ENCODE measurements around the gene LDLRAP1.

LDLRAP1 gene

DNA sequence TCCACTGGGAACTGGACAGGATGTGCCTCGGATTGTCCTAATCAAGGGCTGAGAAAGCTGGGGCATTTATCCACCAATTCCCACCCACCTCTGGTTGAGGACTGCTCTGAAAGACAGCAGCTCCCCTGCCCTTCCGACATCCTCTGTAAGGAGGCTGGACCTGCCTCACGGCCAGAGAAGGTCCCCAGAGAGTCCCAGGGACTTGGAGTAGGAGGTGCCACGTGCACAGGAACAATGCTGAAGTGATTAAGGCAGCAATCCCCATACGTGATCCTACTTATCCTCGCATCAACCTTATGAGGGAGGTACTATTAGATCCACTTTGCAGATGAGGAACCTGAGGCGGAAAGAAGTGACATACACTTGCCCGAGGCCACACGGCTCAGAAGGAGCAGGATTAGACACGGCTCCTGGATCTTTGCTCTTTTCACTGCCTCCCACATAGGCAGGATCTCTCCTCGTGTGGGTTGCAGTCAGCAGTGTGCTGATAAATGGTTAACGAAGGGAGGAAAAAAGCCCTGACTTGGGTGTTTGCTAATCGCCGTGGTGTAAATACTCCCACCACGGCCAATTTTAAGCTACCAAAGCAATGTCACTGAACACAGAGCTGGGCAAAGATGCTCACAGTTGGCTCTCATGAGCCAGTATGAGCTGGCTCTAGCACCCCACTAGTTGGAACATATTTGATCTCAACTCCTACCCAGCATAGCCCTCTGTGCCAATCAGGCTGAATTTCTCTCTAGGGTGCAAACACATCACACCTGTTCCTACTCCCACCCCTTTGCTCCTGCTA is 18.6 kb upstream of the LDLRAP1 start:
- no peak for DNase-seq (ENCODE audit: low spot score)

DNA sequence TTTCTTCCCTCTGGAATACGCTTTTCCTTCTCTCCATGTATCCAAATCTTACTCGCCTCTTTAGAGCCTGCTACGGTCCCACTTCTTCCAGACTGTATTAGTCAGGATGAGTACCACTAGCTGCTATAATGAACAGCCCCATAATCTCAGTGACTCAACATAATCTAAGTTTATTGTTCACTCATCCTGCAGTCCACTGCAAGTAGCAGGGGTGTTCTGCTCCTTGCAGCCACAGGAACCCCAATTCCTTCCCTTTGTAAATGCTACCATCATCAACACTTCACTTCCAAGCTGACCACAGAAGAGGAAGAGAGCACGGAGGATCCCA is 18.1 kb upstream of the LDLRAP1 start:
- no peak for DNase-seq (ENCODE audit: low spot score)

- DNase-seq (ENCODE audit: low spot score) = no peak
Measured at GRCh38 chr1:25526753-25527152, 16.7 kb upstream of the LDLRAP1 start.

DNA sequence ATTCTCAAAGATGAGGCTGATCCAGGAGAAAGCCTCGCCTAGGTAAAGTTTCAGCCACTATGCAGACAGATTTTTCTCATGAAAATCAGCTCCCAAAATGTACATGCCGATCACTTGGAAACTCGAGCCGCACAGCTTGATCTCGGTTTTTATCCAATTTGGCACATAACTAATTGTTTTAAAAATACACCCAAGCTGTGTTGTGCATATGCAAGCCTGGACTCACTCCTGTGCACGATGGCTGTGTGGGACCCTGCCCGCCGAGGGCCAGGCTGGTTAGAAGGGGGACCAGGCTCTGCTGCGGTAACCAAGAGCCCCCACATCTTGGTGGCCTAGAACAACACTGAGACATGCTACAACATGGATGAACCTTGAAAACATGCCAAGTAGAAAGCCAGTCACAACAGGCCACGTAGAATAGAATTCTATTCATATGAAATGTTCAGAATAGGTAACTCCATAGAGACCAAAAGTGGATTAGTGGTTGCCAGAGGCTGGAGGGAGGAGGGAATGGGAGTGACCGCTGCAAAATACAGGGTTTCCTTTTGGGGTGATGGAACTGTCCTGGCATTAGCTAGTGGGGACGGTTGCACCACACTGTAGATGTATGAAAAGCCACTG is 16.1 kb upstream of the LDLRAP1 start:
- DNase-seq (ENCODE audit: low spot score) = no peak

- no peak for DNase-seq (ENCODE audit: low spot score)
Measured at GRCh38 chr1:25527946-25528595, 15.3 kb upstream of the LDLRAP1 start.

GRCh38 chr1:25528881-25529517 is 14.4 kb upstream of the LDLRAP1 start:
- DNase-seq (ENCODE audit: low spot score) = no peak

DNA sequence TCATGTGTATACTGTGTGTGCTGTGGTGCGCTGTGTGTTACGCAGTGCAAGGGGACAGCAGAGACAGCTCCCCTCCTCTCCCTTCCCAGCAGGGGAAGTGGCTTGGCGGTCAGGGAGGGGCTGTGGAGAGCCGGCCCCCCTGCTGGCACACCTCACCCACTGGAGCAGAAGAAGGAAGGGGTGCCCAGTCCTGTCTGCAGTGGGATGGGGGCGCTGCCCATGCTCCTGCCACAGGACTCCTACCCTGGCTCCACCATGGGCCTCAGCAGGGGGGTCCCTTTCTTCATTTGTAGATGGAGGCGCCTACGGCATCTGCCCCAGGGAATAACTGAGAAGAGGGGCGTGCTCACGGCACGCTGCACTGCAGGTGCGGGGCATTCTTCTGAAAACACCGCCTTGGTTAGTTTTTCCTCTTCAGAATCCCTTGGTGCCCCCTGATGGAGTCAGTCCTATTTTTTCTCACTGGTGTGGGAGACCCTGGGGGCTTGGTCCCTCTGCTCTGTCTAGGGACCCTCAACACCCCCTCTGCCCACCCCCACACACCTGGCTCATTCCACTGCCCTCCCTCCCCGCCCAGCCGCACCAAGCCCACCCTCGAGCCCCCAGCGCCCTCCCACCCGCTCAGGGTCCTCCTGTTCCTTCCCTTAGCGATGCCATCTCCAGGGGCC is 13.8 kb upstream of the LDLRAP1 start:
- no peak for DNase-seq (ENCODE audit: low spot score)

DNA sequence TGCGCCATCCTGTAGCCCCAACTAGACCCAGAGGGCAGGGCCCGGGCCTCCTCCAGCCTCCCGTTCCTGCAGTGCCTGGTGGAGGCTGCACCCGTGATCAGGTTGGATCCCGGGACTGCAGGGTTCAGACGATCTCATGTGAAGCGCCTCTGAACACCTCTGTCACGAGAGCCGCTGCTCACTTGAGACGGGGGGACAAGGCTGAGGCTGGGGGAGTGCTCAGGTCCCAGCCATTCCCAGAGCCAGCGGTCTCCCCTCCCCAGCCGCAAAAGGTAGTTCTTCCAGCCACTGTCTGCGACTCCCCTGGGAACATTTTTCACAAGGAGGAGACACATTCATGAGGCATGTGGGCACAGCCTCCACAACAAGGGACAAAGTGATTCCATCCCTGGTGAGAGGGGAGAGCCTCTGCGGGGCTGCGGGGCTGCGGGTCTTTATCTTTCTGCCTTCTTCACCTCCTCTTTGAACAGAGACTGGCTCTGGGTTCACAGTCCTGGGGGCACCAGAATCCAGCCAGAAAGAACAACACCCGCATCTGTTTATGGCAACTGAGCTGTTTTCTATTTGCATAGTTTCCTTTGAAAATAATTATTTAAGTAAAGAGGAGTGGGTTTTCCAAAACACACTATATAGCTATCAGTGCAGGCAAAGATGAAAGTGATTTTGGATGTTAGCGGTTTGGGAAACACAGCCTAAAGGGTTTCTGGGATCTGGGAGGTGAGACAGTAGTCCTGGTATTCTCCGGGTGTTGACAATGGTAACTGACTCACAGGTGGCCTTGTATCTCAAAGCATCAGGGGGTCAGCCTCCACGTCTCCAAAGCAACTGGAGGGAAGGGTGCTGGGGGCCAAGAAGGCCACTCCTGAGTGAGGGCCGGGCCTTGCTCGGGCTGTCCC is 13.0 kb upstream of the LDLRAP1 start:
- DNase-seq (ENCODE audit: low spot score) = no peak

DNA sequence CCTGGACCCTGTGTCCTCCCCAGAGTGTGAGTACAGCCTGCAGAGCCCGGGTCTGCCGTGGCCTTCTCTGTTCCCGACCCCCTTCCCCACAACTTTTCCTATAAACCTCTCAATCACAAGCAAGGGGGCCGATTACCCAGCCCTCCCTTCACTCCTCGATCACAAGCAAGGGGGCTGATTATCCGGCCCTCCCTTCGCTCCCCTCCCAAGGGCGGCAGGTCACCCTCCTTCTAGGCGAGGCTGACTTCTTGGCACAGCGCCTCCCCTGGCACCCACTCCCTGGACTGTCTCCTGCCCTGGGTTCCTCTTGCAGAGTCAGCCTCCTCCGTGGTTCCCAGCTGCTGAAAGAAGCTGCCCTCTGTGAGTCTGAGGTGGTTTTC is 12.3 kb upstream of the LDLRAP1 start:
- DNase-seq (ENCODE audit: low spot score) = no peak

DNA sequence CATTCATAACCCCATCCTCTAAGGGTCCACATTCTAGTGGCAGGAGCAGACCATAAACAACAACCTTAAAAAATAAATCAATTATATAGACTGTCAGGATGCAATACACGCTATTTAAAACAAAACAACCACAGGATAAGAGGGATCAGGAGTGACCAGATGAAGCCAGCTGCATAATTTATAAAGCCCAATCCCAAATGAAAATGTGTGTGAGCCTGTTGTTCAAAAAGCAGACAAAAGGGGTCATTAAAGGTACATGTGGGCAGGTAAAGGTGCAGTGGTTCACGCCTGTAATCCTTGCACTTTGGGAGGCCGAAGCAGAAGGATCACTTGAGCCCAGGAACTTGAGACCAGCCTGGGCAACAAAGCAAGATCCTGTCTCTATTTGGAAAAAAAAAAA is 10.4 kb upstream of the LDLRAP1 start:
- DNase-seq (ENCODE audit: low spot score) = no peak

DNA sequence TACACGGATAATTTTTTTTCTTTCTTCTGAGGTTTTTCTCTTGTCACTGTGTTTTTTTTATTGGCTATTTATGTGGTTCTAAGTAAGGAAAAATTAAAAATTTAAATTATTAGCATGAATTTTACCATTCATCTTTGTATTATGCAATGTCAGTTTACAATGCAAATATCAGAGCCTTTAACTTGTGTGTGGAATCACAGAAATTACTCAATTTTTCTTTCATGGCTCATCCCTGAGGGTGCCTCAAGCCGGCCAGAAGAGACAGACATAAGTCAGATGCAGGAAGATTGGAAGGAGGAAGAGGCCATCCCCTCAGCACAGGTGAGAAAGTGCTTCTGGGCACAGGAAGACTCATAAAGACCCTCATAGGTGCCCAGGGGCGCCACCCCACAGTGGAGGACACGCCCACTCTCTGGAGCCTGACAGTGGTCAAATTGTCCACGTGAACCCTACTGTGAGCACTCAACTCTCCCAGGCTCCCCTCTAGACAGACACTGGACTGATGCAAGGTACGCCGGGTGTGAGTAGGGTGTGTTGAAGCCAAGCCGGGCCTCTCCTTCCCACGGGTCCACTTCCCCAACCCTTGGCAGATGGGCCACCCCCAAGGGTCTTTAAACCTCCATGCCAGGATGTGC is 9.5 kb upstream of the LDLRAP1 start:
- no peak for DNase-seq (ENCODE audit: low spot score)

GRCh38 chr1:25534410-25534788 is 9.0 kb upstream of the LDLRAP1 start:
- no peak for DNase-seq (ENCODE audit: low spot score)

DNA sequence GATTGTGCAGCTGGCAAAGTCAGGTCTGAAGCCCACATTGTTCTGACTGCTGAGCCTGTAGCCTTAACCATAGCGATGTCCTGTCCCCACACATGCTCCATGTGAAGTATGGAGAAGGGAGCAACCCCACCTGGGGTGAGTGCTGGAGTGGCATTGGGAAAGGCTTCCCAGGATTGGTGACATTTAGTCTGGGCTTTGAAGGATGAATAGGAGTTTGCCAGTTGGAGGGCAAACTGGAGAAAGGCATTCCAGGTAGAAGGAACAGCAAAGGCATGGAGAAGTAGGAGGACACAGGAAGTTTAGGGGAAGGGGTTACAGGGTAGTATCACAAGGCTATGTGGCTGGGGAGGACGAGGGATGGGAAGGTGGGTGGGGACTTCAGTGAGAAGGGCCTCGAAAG is 7.3 kb upstream of the LDLRAP1 start:
- DNase-seq (ENCODE audit: low spot score) = no peak

DNA sequence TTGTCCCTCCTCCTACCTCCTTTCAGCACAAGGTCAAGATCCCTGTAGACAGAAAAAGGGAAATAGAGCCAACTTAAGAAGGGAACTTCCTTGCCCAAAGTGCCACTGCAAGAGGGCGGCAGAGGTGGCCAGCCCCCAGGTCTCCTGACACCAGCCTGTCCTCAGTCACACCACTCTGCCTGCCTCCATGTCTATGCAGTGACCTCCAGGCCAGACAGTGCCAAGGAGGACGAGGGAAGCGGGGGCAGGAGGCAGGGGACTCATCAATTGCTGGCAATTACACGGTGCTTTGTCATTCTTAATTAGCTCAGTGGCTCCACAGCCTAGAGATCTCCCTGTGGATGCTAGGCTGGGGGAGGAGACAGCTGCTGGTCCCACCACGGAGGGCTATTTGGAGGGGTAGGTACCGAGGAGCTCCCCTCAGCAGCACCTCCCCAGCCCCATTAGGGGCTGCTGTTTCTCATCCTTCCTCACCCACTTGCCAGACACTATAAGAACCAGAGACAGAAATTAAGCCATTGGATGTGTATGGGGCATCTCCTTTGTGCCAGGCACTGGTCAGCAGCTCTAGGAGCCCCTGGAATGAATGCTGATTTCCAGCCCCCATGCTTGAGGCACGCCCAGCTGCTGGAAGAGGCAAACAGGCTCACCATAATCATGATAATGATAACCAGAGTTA is 6.1 kb upstream of the LDLRAP1 start:
- DNase-seq (ENCODE audit: low spot score) = no peak

DNA sequence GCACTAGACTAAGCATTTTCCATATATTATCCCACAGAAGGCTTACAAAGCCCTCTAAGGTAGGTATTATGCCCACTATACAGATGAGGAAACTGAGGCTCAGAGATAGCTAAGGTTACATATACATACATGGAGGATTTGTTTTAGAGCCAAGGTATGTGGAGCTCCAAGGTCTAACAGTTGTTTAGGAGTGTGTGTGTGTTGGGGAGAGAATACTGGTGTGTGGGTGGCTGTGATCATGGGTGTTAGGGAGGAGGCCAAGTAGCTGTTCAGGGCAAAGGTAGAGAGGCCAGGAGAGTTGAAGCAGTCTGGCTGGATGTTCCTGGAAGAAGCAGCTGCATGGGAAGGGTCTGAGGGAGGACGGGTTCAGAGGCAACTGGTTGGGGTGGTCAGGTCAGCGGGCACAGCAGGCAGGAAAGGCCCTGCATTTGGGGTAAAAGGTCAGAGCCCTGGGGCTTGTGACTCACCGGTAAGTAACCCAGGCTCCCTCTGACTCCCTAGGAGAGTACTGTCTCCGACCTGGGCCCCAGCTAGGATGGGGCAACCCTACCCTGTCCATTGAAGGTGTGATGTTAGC is 5.1 kb upstream of the LDLRAP1 start:
- DNase-seq (ENCODE audit: low spot score) = peak; percentile 15

- no peak for DNase-seq (ENCODE audit: low spot score)
Measured at GRCh38 chr1:25540750-25541342, 2.6 kb upstream of the LDLRAP1 start.

DNA sequence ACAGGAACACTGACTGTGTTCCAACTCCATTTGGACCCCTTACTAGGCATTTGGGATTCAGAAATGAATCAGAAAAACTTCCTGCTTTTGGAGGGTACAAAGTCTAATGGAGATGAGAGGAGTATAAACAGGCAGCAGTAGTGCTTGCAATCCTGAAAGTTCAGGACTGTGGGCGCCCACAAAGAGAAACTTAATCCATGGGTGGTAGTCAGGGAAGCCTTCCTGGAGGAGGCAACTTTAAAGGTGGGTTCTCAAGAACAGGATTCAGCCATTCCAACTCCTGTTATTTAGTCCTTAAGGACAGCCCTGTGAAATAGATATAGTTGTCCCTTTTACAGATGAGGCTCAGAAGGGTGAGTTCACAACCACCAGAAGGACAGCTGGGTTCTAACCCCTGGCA is 2.0 kb upstream of the LDLRAP1 start:
- no peak for DNase-seq (ENCODE audit: low spot score)

GRCh38 chr1:25541889-25542658 is 1.3 kb upstream of the LDLRAP1 start:
- DNase-seq (ENCODE audit: low spot score) = no peak

DNA sequence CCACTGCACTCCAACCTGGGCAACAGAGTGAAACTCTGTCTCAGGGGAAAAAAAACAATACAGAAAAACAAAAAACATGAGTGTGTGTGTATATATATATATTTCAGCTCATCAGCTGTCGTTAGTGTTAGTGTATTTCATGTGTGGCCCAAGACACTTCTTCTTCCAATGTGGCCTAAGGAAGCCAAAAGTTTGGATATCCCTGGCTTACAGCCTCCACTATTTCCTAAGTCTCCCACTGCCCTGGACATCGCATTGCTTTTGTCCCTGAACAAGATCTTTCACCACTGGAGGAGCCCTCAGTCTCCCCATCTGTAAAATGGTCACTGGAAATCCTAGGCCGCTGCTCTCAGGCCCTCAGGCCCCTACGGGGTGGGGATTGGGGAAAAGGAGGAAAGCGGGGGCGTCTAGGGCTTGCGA is 391 bp upstream of the LDLRAP1 start:
- DNase-seq (ENCODE audit: low spot score) = no peak

Measured in LoVo (cell line).